Prostate gland (tissue), 2 donors: ENCODE measurements around the gene AP4S1.

ENCODE experiments used
- CTCF ChIP-seq, 4 experiments: fragments of 200-600 bp in 2 of 4; fragments of 450-650 bp in 2 of 4; sonication (generic) in 2 of 4; IDR thresholded peaks; 1 replicate in 3 of 4; 2 replicates in 1 of 4; pipeline ENCODE4 v1.5.1; 2016 to 2019; ENCODE audit warnings: antibody characterized with exemption in 4 of 4, mild to moderate bottlenecking in 2 of 4, moderate library complexity in 2 of 4
- POLR2A ChIP-seq: fragments of 450-650 bp; IDR thresholded peaks from one replicate; pipeline ENCODE4 v1.6.1; 2016; ENCODE audit warnings: antibody characterized with exemption, mild to moderate bottlenecking

GRCh38 chr14:31060253-31060875, 34.9 kb downstream of the AP4S1 start:
- TF ChIP-seq POLR2A (no peak), CTCF (IDR thresholded peaks at IDR 0.05) (no peak)
